GM19240 (cell line): ENCODE data around the gene FRMD4A.

Experiments
- DNase-seq: peaks from one replicate; pipeline ENCODE4 v3.0.0; 2011; ENCODE audit warnings: low spot score; ENCODE audit not compliant: insufficient read length

FRMD4A gene

DNA sequence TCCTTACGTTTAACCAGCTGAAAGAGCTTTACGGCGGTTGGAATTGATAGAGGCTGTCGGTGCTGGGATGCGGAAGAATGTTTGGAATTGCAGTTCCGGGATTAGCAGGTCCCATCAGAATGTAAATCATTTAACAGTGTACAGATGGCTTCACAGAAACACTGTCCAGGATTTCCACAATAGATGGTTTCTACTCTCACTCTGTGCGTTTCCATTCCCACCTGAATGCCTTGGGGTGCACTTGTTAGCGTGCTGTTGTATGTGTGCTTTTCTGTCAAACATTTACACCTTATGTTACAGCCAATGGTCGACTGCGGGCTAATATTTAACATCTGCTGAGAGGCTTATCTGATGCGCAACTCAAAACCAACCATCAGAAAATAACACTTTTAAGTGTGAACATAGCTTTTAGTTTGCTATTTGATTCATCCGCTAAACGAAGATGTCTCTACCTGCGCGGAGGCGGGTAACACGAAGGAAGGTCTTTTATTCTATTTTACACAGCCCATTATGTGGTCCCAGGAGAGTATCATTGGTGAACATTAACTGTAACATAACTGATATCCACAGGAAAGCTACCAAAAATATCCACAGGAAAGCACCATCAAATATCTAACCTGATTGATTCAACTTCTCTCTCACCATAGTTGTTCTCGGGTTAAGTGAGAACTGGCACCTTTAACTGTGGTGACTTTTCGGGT, 564.9 kb downstream of the FRMD4A start:
- DNase-seq = no peak

DNA sequence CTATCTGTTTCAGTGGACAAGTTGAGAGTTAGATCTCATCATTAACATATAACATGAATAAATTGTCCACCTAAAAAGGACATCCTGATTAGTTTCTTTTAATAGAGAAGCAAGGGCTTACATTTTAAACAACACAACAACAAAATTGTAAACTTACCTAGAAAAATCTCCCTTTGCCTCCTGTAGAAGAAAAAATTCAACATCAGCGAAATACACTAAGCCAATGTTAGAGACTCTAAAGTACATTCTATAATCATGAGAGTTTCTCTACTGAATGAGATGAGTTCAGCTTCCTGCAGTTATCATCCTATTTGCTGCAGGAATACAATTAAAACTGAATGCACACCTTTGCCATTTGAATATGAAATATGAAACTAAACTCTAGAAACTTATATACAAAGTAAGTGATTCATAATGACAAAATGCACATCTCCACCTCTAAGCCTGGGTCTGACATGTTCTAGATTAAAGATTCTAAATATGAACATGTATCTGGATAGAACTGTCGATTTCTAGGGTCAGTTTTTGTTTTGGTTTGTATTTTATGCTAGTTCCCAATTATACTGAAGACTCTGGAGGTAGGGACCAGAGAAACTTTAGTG, 569.1 kb downstream of the FRMD4A start:
- DNase-seq = no peak

DNA sequence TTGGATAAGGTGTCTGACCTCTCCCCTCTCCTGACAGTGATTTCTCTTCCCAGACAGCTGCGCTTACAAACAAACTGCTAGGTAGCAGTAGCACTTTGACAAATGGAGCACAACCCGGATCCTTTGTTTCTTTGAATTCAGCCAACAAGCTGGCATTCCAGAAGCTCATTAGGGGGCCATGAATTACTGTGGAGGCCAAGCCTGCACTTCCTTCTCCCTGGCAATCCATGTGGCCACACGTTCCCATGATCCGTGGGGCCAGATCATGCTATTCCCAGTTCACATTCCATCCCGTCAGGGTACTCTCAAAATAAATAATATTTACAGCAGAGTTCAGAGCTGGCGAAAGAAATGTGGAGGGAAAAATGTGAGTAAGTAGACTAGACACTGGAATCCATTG, 571.6 kb downstream of the FRMD4A start:
- no peak for DNase-seq

DNA sequence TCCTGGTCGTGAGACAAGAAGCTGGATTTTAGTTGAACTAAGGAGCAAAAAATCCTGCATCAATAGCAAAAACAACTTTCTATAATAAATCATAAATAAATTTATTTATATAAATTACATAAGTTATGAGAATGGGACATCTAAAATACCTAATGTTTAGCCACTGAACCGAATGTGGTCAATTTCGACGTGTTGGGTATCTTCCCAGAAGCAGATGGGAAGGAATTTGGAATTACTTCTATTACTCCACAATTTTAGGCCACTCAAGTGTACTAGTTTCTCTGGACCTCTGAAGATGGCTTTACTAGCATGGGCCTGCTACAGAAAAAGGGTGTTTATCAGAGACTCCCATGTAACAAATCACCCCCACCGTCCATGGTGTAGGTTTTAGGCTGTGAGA, 572.0 kb downstream of the FRMD4A start:
- no peak for DNase-seq

DNA sequence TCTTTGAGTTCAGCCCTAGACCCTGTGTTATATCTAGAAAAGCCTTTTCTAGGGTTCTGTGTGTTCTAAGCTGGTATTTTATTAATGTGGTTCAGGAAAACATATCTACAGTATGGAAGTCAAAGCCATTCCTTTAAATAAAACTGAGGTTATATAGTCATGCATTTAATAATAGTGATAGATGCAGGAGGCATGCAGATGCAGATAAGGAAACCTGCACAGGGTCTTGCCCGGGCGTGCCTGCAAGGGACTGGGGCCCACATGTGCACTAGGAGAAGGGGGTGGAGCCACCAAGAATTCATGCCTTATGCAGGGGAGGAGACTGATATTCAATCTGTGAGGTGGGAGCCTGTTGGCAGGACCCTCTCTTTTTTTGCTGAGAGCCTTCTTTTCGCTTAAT, 572.4 kb downstream of the FRMD4A start:
- no peak for DNase-seq

DNA sequence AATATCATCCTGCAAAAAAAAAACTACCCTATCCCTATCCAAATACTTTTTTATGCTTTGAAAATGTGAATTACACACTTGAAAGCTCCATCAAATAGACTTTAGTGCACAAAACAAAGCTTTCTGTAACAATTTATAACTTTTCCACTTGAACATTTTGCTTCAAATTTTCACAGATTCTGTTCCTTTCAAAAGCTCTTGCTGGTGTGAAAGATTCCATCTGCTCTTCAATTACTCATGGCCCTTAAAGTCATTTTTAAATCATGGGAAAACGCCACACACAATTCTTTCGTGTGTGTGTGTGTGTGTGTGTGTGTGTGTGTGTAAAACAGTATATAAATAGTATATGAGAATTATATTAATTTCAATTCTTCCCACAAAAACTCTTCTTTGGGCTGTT, 576.4 kb downstream of the FRMD4A start:
- no peak for DNase-seq

DNA sequence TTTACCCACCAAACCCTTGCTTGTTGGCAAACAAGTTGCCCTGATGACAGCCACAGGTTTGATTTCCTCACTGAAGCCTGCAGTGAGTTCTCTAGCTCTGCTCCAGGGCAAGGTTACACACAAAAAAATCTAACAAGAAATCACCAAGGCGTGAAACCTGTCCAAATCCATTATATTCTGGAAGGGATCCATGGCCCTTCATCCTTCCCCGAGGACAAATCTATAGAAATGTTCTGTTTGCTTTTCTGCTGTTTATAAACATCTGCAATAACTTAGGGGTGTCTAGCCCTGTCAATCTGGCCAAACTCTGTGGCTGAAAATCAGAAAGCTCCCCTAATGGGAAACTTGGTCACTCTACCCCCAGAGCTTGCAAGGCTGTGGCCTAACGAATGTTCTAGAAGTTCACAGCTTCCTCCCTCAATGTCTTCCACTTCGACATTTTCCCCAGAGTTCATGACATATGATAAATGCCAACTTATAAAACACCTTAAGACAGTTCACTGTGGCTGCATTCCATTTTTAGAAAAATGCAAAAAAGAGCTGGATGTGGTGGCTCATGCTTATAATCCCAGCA, 579.4 kb downstream of the FRMD4A start:
- DNase-seq = no peak

DNA sequence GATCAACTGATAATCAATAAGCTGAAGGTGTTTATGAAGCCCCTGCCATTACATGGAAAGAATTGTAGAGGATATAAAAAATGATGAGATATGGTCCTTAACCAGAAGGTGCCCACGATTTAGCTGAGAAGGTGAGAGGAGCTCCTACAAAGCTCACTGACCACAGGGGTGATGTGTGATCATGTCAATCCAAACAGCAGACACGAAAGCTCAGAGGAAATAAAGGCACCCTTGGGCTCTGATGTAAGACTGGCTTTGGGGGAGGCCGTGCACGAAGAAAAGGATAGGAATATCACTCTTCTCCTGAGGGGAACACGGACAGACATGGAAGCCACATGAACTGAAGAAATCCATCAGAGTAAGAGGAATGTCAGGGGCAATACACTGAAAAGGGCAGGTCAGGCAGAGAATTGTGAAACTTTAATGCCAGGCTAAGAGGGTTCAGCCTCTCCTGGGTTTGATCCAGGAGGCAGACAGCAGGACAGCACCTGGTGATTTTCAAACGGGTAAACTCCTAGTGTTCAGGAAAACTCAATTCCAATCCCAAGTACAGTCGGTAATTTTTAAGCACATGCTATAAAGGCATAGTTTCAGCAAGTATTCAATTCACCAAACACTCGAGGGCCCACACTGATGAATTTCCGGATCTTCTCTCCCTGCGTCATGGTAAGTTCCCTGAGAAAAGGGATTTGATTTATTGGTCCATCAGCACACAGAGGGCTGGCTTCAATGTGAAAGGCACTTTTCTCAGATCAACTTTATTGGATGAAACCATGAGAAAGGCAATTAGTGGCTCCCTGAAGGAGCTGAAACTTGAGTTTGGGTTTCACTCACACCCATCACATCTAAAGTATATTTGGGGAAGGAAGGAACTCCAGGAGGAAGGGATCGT, 580.2 kb downstream of the FRMD4A start:
- DNase-seq = no peak

DNA sequence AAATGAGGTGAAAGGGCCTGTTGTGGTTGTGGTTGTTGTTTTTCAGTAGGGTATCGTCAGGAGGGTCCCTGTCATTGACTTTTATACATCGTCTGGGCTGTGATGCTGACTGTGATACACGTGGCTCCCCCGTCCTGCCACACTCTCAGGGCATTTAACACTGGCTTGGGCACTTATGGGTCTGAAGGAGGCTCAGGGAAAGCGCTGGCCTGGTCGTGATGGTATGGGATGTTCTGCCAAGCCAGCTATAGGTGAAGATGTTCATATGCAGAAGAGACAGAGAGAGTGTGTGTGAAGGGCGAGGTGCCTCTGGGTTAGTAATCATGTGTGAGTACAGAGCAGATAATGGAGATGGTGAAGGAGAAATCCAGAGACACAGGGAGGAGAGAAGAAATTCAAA, 585.5 kb downstream of the FRMD4A start:
- no peak for DNase-seq

DNA sequence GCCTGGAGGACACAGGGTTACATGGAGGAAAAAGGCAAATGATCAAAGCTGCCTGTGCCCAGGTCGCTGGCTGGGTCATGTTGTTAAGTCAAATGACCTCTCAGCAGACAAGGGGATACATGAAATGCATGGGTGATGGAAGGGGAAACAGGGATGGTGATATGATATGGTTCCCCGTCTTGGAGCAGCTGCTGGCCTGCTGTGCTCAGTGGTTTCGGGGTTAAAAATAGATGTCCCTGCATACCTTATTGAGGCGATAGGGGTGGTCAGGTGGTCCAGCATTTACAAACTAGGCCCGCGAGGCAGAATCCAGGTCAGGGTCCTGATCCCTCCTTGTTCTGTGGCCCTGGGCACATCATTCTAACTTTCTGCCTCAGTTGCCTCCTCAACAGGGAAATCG, 586.8 kb downstream of the FRMD4A start:
- DNase-seq = no peak

DNA sequence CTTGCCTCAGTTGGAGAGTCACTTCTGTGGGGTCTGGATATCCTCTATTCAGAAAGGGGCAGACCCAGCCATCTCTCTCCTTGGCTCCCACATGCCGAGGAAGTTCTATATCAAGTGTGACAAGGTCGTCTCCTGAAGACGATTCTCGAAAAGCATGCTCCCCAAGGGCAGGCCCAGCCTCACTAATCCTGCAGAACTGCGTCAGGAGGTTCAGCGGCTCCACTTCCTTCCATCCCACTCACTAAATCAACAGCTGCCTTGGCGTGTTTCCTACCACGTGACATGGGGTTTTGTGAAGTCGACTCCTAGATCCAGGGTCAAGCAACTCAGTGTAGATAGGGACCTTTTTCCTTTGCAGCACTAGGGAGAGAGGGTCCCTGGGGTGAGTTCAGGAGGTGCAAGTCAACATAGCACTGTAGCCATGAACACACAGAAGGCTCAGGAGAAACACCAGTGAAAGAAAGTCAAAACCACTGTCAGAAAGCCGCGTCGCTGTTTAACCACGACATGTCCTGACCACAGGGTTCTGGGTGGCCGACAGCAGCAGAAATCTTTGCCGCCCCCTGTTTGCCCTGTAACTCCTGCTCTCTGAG, 587.5 kb downstream of the FRMD4A start:
- DNase-seq = no peak

DNA sequence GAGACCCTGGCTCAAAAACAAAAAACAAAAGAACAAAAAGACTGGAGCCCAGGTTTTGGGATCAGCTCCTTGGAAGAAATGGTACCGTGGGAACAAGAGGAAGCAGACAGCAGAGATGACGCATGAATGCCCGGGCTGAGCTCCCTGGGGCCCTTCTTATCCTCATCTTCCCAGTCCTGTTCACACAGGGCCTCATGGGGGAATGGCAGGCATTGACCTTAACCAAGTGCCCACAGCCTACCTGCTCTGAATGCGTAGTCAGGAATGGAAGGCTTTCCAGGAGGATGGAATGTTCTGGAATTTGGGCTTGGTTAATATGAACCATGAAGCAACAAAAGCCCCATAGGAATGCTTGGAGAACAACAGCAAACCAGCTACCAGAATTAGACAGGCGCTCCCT, 589.3 kb downstream of the FRMD4A start:
- DNase-seq = no peak

DNA sequence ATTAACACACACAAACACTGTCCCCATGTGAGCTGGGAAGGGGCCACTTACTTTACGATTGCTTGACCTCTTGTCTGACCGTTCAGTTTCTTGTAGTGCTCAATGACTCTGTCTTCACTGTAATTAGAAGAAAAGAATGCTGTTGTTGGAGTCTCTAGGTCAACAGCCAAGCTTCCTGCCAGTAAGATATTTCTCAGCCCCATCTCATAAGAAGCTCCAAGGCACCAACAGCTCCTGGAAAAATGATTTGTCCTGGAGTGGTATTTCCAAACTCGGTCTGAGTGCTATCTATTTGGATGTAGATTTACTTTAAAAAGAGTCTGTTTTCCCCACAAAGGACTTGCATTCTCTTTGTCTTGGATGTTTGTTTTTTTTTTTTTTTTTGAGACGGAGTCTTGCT, 590.3 kb downstream of the FRMD4A start:
- no peak for DNase-seq

DNA sequence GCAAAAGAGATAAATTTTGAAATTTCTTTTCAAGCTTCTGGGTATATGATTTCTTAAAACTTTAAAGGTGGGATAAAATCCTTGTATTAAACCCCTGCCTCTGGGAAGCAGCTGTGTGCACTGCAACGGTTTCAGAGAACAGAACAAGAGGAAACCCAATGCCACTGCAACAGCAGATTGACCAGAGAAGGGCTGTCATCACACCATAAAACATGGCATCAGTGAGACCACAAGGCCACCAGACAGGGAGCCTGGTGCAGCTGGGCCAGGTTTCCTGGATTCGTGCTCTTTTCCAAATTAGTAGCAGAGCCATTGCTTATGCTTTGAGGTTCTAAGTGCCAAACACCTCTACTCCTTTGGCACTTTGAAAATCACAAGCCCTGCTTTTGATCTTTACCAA, 591.5 kb downstream of the FRMD4A start:
- DNase-seq = no peak

DNA sequence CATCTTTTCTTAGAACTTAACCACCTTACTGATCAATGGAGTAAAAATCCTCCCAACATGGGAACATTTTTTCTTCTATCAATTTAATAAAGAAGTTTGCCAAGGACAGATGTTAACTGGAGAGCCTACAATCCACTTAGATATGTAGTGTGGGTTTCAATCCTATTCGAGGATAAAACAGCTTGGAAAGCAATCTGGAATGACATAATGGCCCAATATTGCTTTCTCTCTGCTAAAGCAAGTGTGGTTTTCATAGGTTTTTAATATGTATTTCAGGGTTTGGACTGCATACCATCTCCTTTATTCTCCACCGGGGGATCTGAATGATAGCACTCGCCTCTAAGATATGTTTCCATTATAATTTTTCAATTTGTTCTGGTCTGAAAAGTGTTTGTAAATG, 594.2 kb downstream of the FRMD4A start:
- DNase-seq = no peak

DNA sequence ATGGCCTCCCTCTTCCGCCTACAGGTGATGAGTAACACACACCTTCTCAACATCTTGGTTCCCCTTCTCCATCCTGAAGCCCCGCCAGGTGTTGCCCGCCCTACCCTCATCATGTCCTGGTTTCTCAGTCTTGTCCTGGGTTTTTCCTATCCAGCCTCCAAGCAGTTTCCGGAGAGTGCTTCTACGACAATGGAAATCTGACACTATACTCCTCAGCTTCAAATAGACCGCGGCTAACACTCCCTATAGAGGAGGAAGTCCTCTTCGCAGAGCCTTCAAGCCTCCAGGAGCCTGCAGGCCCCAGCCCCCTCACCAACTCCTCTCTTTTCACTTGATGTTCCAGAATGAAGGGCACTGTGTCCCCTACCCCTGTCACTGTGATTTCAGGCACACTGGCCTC, 596.6 kb downstream of the FRMD4A start:
- DNase-seq = no peak

DNA sequence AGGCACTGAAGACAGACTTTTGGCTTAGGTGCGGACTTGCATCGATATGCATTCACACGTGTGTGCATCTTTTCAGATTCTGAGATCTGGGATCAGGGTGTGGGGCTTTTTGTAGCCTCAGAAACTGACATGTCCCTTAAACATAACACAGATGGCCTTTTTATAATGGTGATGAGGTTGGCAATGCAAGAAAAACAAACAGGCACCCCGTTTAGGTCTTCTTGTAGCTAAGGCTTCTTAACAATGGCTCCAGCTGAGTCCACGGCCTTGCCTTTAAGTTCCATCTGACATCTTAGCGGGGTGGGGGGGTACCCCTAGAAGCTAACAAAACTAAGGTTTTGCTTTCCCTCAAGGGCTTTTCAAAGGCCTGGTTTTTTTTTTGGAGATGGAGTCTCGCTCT, 597.7 kb downstream of the FRMD4A start:
- no peak for DNase-seq

DNA sequence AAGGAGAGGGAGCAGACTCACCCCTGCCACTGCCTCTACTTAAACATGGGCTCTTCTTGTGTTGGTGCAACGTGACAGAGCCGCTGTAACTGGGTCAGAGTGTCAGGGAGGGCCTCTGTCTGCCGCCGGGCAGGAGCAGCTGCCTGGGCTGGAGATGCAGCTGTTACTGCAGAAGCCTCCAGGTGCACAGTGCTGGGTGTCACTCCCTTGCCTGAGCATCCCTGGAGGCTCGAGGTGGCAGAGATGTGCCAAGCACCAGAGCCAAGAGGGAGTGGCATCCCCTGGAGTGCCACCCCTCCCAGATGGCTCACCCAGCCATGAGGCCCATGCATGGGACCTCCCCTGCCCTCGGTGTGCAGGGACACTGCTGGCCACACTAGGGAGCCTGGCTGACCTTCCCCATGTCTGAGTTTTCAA, 598.3 kb downstream of the FRMD4A start:
- no peak for DNase-seq

DNA sequence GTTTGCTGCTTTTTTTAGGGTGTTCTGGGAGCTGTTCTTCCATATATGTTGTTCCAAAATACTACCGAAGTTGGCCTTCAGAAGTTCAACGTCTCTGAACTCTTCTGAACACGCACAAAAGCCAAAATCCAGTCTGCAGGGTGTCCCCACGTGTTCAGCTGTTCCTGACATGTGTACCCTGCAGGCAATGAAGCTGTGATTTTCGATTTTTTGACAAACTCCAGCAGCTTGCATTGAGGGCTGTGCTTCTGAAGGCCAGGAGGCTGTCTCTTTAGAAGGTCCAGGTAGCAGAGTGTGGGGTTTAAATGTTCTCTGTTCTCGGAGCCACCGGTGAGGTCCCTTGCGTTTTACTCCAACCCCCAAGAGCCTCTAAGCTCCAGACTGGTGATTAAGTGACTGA, 598.9 kb downstream of the FRMD4A start:
- DNase-seq = no peak

DNA sequence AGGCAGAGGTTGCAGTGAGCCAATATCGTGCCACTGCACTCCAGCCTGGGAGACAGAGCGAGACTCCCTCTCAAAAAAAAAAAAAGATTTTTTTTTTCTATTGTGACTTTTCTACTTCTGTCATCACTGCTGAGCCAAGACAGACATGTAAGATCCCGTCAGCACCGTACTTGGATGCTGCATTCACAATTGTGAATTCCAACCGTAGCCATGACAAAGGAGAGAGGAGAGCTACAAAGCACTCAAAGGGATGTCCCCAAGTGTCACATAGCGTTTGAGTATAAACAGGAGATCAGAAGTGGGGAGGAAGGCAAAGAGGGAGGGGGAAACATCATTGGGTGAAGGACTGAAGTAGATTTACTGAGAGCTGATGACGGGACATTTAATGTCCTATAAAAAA, 599.8 kb downstream of the FRMD4A start:
- DNase-seq = no peak

DNA sequence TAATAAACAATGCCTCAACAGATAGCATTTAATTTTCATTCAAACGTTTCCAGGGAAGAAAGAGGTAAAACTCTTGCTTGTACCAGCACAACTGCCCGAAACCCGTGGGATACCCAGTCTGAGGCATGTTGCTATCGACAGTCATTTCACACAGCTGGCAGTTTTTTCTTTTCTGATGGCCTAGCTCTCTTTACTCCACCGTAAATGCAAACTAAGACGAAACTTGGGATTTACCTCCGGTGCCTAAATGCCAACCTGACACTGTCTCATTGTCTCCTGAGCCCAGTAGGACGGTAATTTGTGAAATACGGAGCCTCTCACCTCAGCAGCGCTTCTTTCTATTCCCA, 600.4 kb downstream of the FRMD4A start:
- no peak for DNase-seq
